ENCODE results near the gene COPE. TPM values are rescaled to one million over a fixed set of nuclear protein-coding genes. Genes with fewer than 3 reads are reported as not detected.

Gene COPE
- total and polyA plus RNA-seq, 2 of the 4 experiments (the other 2 are of a cell fraction): 347 to 461 TPM

GRCh38 chr19:18928018-18928805 is 9.0 kb upstream of the COPE start:
- DNase-seq: no peak
- H3K9me3 ChIP-seq (ENCODE audit: control insufficient read depth, insufficient read depth, low read length): no peaks in the 10 kb centered on the region
- no peak overlapping the region for H3K4me3 ChIP-seq (ENCODE audit: insufficient read depth, low read depth, low read length)
- no peak overlapping the region for H2AK5ac ChIP-seq (ENCODE audit: low read depth, low read length)
- H2BK5ac ChIP-seq (ENCODE audit: low read depth, low read length, poor library complexity, severe bottlenecking): no peak overlapping the region
- H3K36me3 ChIP-seq (ENCODE audit: control insufficient read depth, insufficient read depth, low read length): peaks cover 68% of the 10 kb centered on the region
- no peaks in the 10 kb centered on the region for H3K4me1 ChIP-seq (ENCODE audit: control insufficient read depth, insufficient read depth, low read length)
- H3K9me1 ChIP-seq (ENCODE audit: insufficient read depth, low read length): no peaks in the 10 kb centered on the region; the same call in 1 of the 2 replicates
- ChIA-PET CTCF (no interaction called here), POLR2A (ENCODE audit: unreplicated experiment) (interaction anchor here (0.6 kb wide), 1 partner anchor 73 kb away, joined by 3 read pairs; no protein-coding TSS in a partner anchor)
- WGBS, 2 experiments (ENCODE audit: extremely low coverage in 2 of 2, insufficient read length in 1 of 2): 98% methylated on average over 8 of the region's 26 CpGs; no CpG with 5 or more reads in 1 of the 2 experiments
- no peak overlapping the region for H3K18ac ChIP-seq (ENCODE audit: low read depth, low read length)
- H3K4me2 ChIP-seq (ENCODE audit: low read depth, low read length): no peak overlapping the region
- H2BK15ac ChIP-seq (ENCODE audit: low read depth, low read length): no peak overlapping the region
- H4K20me1 ChIP-seq (ENCODE audit: insufficient read depth, low read length): peaks cover 33% of the 10 kb centered on the region
- no peak overlapping the region for H3K23ac ChIP-seq (ENCODE audit: low read depth, low read length)
- H3K56ac ChIP-seq (ENCODE audit: extremely low read depth, insufficient read depth, low read length): no peak overlapping the region
- H3K27ac ChIP-seq (ENCODE audit: insufficient read depth, low read length): no peak overlapping the region
- in situ Hi-C loops (cut with MboI; ENCODE audit: low sequenced_read_pairs) (no loop called here), dilution Hi-C loops (cut with HindIII; ENCODE audit: low sequenced_read_pairs, unreplicated experiment) (no loop called here), intact Hi-C loops (cut with micrococcal nuclease) (no loop called here)
- H3K27me3 ChIP-seq (ENCODE audit: control insufficient read depth, insufficient read depth, low read length): no peaks in the 10 kb centered on the region
- BruUV-seq (replicated peaks): no TSS peak
- no peak overlapping the region for H2AK9ac ChIP-seq (replicated peaks; ENCODE audit: low read depth, low read length, poor library complexity)
- H4K91ac ChIP-seq (ENCODE audit: insufficient read depth, low read depth, low read length): no peak overlapping the region
- no peak overlapping the region for H4K5ac ChIP-seq (ENCODE audit: low read depth, low read length)
- ATAC-seq (ENCODE audit: low read depth): no peak
- no peak overlapping the region for H3K4ac ChIP-seq (ENCODE audit: low read depth, low read length)
- H3K9ac ChIP-seq (ENCODE audit: low read depth, low read length): no peak overlapping the region
- H3K79me1 ChIP-seq (ENCODE audit: low read depth in 1 of 2, low read length in 2 of 2): peaks cover 10 to 25% of the 10 kb centered on the region in 2 experiments
- H4K8ac ChIP-seq (ENCODE audit: low read depth in 2 of 2, low read length in 2 of 2): no peak overlapping the region
- H3K14ac ChIP-seq (replicated peaks; ENCODE audit: low read depth, low read length): no peak overlapping the region
- H2BK120ac ChIP-seq (ENCODE audit: low read depth, low read length): no peak overlapping the region
- H2AFZ ChIP-seq (replicated peaks; ENCODE audit: low read length, poor library complexity): no peak overlapping the region
- H2BK20ac ChIP-seq (ENCODE audit: low read depth, low read length): no peak overlapping the region
- TF ChIP-seq MXI1 (IDR thresholded peaks at IDR 0.05; ENCODE audit: borderline replicate concordance, low read depth, low read length) (no peak), MAFK (IDR thresholded peaks at IDR 0.05; ENCODE audit: low read depth, low read length) (no peak), NFE2L2 (IDR thresholded peaks at IDR 0.05; ENCODE audit: low read depth, low read length) (no peak), MAZ (IDR thresholded peaks at IDR 0.05; ENCODE audit: borderline replicate concordance, low read depth, low read length) (no peak), RAD21 (IDR thresholded peaks at IDR 0.05; ENCODE audit: low read length) (no peak), CEBPB (IDR thresholded peaks at IDR 0.05; ENCODE audit: low read depth, low read length) (no peak), FOS (IDR thresholded peaks at IDR 0.05; ENCODE audit: low read depth, low read length) (no peak), POLR2A (IDR thresholded peaks at IDR 0.05; ENCODE audit: low read depth, low read length) (no peak), RCOR1 (IDR thresholded peaks at IDR 0.05; ENCODE audit: insufficient replicate concordance, low read length) (no peak), CHD1 (IDR thresholded peaks at IDR 0.05; ENCODE audit: low read depth, low read length) (no peak), ELK1 (IDR thresholded peaks at IDR 0.05; ENCODE audit: borderline replicate concordance, low read depth, low read length) (no peak), SMC3 (IDR thresholded peaks at IDR 0.05; ENCODE audit: low read depth, low read length) (no peak), RFX5 (IDR thresholded peaks at IDR 0.05; ENCODE audit: low read depth, low read length) (no peak)
- TF ChIP-seq, protein P1, sequence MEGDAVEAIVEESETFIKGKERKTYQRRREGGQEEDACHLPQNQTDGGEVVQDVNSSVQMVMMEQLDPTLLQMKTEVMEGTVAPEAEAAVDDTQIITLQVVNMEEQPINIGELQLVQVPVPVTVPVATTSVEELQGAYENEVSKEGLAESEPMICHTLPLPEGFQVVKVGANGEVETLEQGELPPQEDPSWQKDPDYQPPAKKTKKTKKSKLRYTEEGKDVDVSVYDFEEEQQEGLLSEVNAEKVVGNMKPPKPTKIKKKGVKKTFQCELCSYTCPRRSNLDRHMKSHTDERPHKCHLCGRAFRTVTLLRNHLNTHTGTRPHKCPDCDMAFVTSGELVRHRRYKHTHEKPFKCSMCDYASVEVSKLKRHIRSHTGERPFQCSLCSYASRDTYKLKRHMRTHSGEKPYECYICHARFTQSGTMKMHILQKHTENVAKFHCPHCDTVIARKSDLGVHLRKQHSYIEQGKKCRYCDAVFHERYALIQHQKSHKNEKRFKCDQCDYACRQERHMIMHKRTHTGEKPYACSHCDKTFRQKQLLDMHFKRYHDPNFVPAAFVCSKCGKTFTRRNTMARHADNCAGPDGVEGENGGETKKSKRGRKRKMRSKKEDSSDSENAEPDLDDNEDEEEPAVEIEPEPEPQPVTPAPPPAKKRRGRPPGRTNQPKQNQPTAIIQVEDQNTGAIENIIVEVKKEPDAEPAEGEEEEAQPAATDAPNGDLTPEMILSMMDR (conservative IDR thresholded peaks at IDR 0.05; ENCODE audit: low read depth, low read length): no peak
- TF ChIP-seq, protein P2, sequence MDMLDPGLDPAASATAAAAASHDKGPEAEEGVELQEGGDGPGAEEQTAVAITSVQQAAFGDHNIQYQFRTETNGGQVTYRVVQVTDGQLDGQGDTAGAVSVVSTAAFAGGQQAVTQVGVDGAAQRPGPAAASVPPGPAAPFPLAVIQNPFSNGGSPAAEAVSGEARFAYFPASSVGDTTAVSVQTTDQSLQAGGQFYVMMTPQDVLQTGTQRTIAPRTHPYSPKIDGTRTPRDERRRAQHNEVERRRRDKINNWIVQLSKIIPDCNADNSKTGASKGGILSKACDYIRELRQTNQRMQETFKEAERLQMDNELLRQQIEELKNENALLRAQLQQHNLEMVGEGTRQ (IDR thresholded peaks at IDR 0.05; ENCODE audit: low read depth, low read length): no peak
